Measurements from ENCODE around the gene IFI27L2.

The IFI27L2 gene

GRCh38 chr14:94121485-94121884 is 7.9 kb downstream of the IFI27L2 start:
- no peak for DNase-seq

- DNase-seq = no peak
Observed at GRCh38 chr14:94120667-94121340, 8.6 kb downstream of the IFI27L2 start.

GRCh38 chr14:94119071-94119470 is 10.3 kb downstream of the IFI27L2 start:
- DNase-seq = no peak

DNA sequence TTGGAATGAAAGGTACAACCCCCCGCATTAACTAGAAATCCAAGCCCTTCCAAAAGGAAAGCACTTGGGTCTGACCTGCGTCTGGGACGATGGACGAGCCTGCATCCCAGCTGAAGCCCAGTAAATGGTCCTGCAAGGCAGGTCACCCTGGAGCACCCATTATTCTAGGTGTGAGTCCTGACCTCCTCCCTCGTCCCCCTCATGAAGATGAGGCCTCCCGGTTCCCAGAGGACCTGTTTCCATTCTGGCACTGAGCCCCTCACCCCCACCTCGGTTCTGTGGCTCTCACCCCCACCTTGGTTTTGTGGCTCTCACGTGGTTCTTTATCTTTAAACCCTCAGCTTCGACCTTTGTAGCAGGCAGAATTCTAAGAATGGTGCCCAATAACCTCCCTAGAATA is 11.5 kb downstream of the IFI27L2 start:
- DNase-seq = no peak

DNA sequence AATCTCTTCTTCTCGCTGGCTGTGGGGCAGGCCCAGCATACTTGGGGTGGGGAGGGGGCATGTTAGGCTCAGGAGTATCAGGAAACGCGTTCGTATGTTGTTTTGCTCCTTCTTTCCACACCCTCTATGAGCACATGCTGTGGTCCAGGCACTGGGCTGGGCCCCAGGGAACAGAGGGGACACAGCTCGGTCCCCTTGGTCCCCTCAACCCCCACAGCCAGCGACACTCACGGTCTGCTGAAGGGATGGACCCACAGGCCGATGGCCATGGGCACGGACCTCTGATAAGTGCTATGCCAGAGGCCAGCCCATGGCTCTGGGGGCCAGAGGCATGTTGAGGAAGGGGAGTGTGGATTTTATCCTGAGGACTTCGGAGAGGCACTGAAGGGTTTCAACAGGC is 12.7 kb downstream of the IFI27L2 start:
- DNase-seq = no peak

GRCh38 chr14:94115631-94116030 is 13.8 kb downstream of the IFI27L2 start:
- DNase-seq = no peak

- DNase-seq = peak; percentile 3
Observed at GRCh38 chr14:94115058-94115591, 14.3 kb downstream of the IFI27L2 start.

GRCh38 chr14:94114589-94115057 is 14.8 kb downstream of the IFI27L2 start:
- DNase-seq = no peak

DNA sequence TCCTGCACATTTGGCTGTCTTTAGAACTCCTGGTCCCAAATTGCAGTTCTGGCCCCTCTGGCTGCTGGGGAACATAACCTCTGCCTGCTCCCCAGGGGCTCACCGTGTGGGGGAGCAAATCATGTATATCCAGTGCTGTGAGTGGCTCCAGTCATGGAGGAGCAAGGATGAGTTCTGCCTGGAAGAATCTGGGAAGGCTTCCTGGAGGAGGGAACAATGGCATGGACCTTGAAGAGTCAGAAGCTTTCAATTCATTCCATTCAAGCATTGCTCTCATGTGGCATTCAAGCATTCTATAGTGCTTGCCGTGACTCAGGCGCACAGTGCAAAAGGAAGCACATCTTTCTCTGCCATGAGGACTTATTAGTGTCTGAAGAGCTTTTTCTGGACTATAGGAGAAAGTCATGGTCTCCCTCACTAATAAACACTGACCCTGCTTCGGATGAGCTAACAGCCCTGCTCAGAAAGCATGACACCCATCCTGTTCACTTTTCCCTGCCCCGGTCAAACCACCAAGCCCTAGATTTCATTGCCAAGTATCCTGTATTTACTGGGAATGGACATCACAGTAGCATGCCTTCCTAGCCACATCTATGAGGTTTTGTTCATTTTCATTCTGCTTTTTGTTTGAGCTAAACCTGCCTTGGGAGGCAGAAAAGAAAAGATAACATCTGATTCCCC is 15.4 kb downstream of the IFI27L2 start:
- DNase-seq = no peak

- DNase-seq = no peak
Observed at GRCh38 chr14:94113490-94113889, 15.9 kb downstream of the IFI27L2 start.

- no peak for DNase-seq
Observed at GRCh38 chr14:94113073-94113472, 16.3 kb downstream of the IFI27L2 start.

DNA sequence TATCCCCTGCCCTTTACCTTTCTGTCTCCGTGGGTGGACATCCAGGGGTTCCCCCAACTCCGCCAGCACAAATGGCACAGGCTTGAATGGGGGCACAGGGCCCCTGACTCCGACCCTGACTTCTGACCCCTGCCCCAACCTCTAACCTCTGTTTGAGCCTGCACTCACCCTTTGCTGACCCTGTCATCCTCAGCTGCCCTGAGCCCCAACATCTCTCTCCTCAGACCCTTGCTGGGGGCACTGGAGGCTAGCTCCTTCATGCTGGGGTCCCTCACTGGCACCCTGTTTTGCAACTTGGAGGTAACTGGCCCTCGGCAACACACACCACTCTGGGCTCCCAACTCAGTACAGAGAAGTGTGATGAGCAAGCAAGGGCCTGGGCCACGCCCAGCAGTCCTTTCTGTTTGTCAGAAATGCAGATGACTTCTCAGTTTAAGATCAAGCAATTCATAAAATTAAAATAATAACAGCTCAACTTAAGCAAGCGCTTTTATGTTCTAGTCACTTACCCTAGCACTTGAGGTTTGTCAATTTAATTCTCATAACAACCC is 16.8 kb downstream of the IFI27L2 start:
- no peak for DNase-seq

GRCh38 chr14:94111276-94112095 is 17.9 kb downstream of the IFI27L2 start:
- DNase-seq = peak; percentile 60

- peak; percentile 90 for DNase-seq
Observed at GRCh38 chr14:94110552-94111181, 18.7 kb downstream of the IFI27L2 start, which contains the start of gene IFI27. Gene IFI27, plus strand, starts transcription at chr14:94110736.

- DNase-seq = peak; percentile 24
Observed at GRCh38 chr14:94109915-94110250, 19.5 kb downstream of the IFI27L2 start.

GRCh38 chr14:94104731-94105130 is 24.7 kb downstream of the IFI27L2 start:
- no peak for DNase-seq

- DNase-seq = no peak
Observed at GRCh38 chr14:94103554-94104150, 25.8 kb downstream of the IFI27L2 start.

DNA sequence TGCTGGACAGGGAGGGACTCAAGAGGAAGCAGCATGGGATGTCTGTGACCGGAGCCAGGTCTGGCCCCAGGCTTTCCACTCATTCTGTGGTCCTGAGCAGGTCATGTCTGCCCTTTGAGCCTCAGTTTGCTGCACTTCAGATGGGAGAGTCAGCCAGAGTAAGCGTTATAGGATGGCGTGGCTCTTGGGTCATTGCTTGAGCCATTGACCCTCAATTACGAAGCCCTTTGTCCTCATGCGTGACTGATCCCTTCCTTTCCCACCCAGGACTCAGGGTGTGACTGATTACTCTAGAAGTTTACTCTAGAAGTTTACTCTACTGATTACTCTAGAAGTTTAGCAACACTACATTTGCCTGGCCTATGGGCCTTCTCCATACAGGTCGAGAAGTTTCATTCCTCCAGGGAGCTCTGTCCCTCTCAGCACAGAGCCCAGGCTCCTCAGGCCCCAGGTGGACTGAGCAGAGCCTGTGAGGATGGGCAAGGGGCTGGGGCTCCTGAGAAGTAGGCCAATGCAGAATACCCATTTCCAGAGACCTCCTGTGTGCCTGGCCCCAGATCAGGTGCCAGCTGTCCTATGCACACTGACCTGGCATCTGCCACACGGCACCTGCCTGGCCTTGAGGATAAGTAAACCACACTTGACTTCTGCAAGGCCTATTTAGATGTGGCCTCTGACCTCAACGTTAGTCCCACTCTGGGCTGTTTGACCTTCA is 26.5 kb downstream of the IFI27L2 start:
- no peak for DNase-seq

DNA sequence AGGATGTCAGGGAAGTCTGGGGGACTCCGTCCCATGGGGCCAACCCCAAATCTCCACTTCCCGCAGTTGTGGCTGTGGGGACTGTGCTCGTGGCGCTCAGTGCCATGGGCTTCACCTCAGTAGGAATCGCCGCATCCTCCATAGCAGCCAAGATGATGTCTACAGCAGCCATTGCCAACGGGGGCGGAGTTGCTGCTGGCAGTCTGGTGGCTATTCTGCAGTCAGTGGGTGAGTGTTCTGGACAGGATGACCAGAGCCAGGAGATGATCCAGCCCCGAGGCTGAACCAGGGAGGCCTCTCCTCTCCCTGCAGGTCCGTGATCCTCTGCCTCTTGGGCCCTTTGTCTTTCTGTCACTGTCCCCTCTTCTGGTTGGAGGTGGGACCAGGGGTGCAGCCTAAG is 27.7 kb downstream of the IFI27L2 start:
- DNase-seq = no peak

DNA sequence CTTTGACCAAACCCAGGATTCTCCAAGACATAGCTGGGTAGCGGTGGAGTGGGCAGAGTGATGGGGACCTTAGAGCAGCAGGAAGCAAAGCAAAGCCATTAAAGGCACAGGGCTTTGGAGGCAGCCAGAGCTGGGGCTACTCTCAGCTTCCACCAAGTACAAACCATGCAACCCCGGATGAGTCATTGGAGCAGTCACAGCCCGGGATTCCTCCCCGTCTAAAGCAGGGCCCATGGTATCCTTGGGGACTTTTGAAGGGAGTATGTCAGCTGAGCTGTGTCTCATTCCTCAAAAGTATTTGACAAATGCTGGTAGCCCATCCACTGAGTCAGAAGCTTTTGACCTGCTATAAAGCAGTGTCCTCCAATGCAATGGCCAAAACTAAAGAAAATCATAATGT is 28.6 kb downstream of the IFI27L2 start:
- DNase-seq = no peak

DNA sequence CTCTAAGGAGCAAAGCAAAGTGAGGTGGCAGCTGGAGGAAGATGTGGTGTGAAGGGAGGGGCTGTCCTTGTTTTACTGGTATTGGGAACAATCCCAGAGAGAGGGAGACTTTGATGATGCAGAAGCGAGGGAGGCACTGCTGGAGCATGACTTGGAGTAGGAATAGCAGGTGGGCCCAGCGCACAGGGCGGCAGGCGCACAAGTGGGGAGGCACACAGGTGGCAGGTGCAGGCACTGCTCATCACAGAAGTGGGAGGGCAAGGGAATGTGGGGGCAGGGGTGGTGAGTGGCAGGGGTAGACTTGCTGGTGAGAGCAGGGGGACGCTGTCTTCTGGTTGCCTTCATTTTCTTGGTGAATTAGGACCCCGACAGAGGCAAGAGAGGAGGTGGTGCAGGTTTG is 30.4 kb downstream of the IFI27L2 start:
- no peak for DNase-seq

All from OCI-M1 (cell line).